GM21515 (cell line): Measurements from ENCODE around the gene CLDN15.
"Not testable (repeated sequence)": the region's sequence is repeated elsewhere in the genome, so short reads cannot be mapped to it uniquely, and the experiment has no call there.

Source experiments
- ATAC-seq: cut with Tn5 transposase; IDR thresholded peaks from one replicate; pipeline ENCODE4 v1.9.1; 2021; ENCODE audit not compliant: unreplicated experiment

CLDN15 gene

GRCh38 chr7:101200504-101200861 is 37.1 kb downstream of the CLDN15 start:
- no peak for ATAC-seq

GRCh38 chr7:101199522-101199921 is 38.1 kb downstream of the CLDN15 start:
- ATAC-seq: not testable (repeated sequence)

GRCh38 chr7:101198476-101198875 is 39.1 kb downstream of the CLDN15 start:
- no peak for ATAC-seq

DNA sequence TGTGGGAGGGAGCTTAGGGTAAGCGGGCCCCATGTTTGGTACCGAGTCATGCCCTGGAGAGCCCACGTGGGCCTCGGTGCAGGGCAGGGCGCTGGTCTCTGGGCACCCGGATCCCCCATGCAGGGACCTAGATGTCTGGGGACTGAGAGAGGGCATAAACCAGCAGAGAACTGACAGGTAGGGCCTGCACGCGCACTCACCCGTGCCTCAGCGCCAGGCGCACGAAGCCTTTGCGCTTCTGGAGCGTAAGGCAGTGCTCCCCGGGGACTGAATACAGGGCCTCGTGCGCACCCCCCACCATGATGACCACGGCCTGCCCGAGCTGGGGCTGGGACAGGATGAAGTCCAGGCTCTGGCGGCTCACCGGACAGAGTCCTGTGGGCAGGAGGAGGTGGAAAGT is 39.6 kb downstream of the CLDN15 start:
- ATAC-seq: no peak

DNA sequence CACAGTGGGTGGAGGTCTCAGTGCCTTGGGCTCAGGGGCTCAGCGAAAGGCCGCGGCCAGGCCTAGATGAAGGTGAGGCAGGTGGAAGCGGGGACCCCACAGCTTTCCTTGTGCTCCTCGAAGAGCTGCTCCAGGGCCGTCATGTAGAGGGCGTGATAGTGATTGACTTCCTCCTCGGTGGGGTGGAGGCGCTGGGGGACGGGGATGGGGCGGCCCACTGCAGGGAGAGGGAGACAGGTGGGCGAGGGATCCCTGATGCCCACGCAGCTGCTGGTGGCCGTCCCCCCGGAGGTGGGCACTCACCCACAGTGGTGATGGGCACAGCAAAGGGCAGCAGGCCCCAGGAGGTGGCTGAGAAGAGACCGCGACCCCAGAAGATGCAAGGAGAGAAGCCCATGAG is 41.7 kb downstream of the CLDN15 start:
- no peak for ATAC-seq

GRCh38 chr7:101189109-101189508 is 48.5 kb downstream of the CLDN15 start:
- ATAC-seq: no peak

- ATAC-seq: no peak
These were observed 50.7 kb downstream of the CLDN15 start for GRCh38 chr7:101186844-101187428.

GRCh38 chr7:101186194-101186593 is 51.4 kb downstream of the CLDN15 start:
- ATAC-seq: no peak

GRCh38 chr7:101185258-101185839 is 52.3 kb downstream of the CLDN15 start:
- no peak for ATAC-seq
